Endometrial microvascular endothelial cells (primary cell): ENCODE results near the gene CDK6. TPM values are rescaled to one million over a fixed set of nuclear protein-coding genes. Genes with fewer than 3 reads are reported as not detected.

Experiments used
- in situ Hi-C: cut with HindIII; loops from 2 replicates; pipeline ENCODE4 v1.10.0; 2017; ENCODE audit warnings: low sequenced_read_pairs, low pct_unique_long_range_greater_than_20kb; ENCODE audit errors: inconsistent ontology term
- total RNA-seq: library from RNA; depleted of rRNA; stranded (reverse); fragments of >200 nt; gene quantifications from one replicate; pipeline ENCODE4 v1.2.3, GENCODE V29; 2015; ENCODE audit errors: inconsistent ontology term

Gene CDK6
- total RNA-seq, 1 donor from 2014 or later, result 24.1 TPM

- in situ Hi-C loops, result no loop called here
These were observed 12.5 kb upstream of the CDK6 start for GRCh38 chr7:92848851-92849250.

GRCh38 chr7:92848441-92848840, 12.1 kb upstream of the CDK6 start:
- in situ Hi-C loops, result no loop called here

GRCh38 chr7:92847305-92847704, 10.9 kb upstream of the CDK6 start:
- in situ Hi-C loops, result no loop called here

GRCh38 chr7:92845736-92846135, 9.4 kb upstream of the CDK6 start:
- in situ Hi-C loops, result no loop called here

- in situ Hi-C loops, result no loop called here
These were observed 7.4 kb upstream of the CDK6 start for GRCh38 chr7:92843781-92844180.

- in situ Hi-C loops, result no loop called here
These were observed 6.8 kb upstream of the CDK6 start for GRCh38 chr7:92843034-92843760.

GRCh38 chr7:92841192-92841591, 4.8 kb upstream of the CDK6 start:
- in situ Hi-C loops, result no loop called here

GRCh38 chr7:92840316-92840715, 3.9 kb upstream of the CDK6 start:
- in situ Hi-C loops, result no loop called here

- in situ Hi-C loops, result no loop called here
These were observed 3.5 kb upstream of the CDK6 start for GRCh38 chr7:92839901-92840300.

- in situ Hi-C loops, result no loop called here
These were observed 2.6 kb upstream of the CDK6 start for GRCh38 chr7:92838934-92839333.

GRCh38 chr7:92837000-92837749, 802 bp upstream of the CDK6 start:
- in situ Hi-C loops, result no loop called here

GRCh38 chr7:92835851-92836488, 403 bp downstream of the CDK6 start:
- in situ Hi-C loops, result no loop called here

GRCh38 chr7:92835261-92835850, 1.0 kb downstream of the CDK6 start:
- in situ Hi-C loops, result no loop called here

- in situ Hi-C loops, result no loop called here
These were observed 1.7 kb downstream of the CDK6 start for GRCh38 chr7:92834507-92835260.

- in situ Hi-C loops, result no loop called here
These were observed 2.4 kb downstream of the CDK6 start for GRCh38 chr7:92833766-92834506.

- in situ Hi-C loops, result no loop called here
These were observed 3.2 kb downstream of the CDK6 start for GRCh38 chr7:92833024-92833765.

- in situ Hi-C loops, result no loop called here
These were observed 3.8 kb downstream of the CDK6 start for GRCh38 chr7:92832534-92833023.
